ENCODE measurements around the gene PTPRM.

The PTPRM gene

DNA sequence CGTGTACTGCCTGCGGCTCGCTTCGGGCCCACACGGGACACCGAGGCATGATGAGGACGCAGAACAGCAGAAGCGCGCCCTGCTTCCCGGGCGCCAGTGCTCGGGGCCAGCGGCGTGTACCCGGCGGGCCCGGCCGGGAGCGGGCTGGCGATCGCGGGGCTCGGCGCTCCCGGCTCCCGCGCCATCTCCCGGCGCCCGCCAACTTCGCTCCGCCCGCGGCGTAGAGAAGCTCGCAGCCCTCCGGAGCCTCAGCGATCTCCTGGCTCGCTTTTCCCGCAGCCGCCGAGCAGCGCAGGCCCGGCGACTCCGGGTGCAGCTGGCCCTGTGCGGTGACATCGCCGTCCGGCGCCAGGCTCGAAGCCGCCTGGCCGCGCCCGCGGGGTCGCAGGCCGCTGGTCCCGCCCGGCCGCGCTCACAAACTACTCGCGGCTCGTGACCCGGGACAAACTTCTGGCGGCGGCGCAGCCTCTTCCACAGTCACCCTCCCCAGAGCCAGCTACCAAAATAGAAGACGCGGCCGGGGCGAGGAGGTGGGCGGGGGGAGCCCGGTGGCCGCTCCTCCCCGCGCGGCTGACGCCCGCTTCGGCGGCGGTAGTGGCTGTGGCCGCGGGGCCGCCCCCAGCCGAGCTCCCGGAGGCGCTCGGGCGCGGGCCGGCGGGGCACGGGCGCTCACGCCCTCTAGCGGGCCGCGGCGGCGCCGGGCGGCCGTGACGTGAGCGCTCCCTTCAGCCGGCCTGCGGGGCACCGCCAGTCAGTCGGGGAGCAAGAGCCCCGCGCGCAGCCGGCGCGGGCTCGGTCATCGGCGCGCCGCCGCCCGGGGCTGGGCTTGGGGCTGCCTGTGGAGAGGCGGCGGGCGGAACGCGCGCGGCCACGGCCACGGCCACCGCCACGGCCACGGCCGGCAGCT lies at the start of gene PTPRM:
Gene PTPRM, plus strand, starts transcription at position 750 of the 907 bp plus-strand sequence. CDS start 503 bp downstream, outside the sequence.
- DNase-seq: peak; percentile 41

DNA sequence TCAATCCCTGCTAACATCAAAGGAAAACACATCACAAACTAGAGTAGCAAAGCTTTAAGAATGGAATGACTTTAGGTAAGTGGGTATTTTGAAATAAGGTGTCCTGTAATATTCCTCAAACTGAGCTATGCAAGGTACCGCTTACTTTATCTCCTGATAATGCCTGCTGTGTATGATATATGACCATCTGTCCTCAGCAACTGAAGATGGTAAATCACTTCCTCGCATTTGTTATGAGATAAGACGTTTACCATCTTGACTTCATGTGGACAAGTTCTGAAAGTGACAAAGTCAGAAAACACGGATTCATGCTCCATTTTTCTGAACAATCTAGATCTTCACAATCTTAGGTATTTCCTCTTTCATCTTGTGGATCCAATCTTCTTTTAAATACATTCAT lies 49.3 kb upstream of the PTPRM start:
- no peak for DNase-seq

DNA sequence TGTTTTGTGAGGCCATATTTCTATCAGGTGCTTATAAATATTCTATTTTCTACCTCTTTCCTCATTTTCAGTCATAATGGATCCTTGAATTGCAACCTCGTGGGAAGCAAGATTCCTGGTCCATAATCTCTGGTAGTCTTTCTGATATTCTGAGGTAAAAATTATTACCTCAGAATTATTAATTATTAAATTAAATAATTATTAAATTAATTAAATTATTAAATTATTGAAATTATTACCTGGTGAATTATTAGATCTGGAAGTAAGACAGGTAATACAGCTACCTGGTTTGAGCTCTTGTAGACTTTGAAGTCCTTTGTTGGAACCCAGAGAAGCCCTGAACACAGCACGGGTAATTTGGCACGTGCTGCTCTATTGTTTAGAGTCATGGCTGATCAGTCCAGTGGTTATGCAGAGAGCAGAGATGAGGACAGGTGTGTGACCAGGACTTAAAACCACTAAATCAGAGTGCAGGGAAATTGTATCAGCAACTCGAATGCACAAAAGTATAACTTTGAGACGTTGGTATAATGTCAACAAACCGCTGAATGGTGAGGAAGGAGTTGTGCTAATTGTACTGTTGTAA lies 46.8 kb upstream of the PTPRM start:
- no peak for DNase-seq

DNA sequence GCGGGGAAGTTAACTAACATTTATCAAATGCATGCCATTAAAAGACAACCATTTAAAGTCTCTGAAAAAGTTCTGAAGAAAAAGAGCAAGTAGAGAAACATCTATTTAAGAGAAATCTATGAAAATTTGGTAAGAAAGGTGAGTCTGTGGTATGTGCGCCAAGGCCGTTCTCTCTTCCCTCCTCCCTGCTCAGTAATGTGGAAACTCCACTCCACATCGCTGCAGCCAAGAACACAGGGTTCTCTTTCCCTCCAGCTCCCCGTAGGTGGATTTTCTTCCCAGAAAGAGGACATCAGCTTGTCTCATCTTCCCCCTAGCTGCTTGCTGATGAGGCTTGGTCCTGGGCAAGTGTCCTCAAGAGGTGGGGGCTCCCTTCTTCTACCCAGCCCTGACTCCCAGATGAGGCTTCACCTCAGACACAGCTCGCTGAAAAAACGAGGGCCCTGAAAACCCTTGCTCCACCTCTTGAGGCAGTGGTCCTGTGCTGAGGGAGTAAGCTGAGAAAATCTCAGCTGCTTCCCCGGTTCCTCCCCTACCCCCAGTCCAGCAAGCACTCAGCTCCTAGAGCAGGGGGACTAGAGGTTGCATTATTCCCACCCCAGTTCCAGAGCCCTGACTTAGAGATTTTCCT lies 45.8 kb upstream of the PTPRM start:
- DNase-seq: no peak

DNA sequence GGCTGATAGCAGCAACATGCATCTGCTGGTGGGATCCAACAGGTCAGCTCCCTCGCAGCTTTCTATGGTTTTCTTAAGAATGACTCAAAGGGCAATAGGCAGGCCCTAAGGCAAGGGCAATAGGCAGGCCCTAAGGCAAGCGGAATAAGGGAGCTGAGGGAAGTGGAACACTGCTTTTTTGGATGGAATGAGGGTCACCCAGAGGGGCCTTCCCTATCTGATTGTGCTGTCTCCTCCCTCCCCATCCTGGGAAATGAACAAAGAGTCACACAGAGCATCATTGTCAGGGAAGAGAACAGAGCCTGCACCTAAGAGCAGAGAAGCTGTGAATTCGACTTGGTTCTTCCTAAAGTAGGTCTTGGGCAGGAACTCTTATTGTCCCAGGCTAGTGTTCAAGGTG lies 43.3 kb upstream of the PTPRM start:
- no peak for DNase-seq

DNA sequence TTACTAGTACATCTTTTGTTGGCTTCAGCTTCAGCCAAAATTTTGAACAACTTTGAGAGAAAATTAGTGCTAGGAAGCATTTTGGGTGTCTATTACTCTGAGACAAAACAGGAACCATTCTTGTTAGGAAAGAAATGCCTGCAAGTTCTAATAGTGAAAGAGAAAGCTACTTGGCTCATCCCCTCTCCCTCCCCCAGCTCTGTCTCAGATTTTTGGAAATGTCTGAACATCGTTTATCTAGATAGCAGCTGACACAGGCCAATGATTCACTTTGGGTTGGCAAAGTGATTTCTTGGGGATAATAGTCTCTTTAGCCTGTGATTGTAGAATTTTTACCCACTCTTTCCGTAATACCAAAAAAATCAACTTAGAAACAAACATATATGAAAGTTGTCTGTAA lies 42.3 kb upstream of the PTPRM start:
- no peak for DNase-seq

- DNase-seq: no peak
Observed at GRCh38 chr18:7532942-7533341, 34.2 kb upstream of the PTPRM start.

GRCh38 chr18:7535436-7536205 lies 31.5 kb upstream of the PTPRM start:
- DNase-seq: no peak

GRCh38 chr18:7537145-7537544 lies 30.0 kb upstream of the PTPRM start:
- DNase-seq: no peak

- no peak for DNase-seq
Observed at GRCh38 chr18:7541835-7542234, 25.3 kb upstream of the PTPRM start.

DNA sequence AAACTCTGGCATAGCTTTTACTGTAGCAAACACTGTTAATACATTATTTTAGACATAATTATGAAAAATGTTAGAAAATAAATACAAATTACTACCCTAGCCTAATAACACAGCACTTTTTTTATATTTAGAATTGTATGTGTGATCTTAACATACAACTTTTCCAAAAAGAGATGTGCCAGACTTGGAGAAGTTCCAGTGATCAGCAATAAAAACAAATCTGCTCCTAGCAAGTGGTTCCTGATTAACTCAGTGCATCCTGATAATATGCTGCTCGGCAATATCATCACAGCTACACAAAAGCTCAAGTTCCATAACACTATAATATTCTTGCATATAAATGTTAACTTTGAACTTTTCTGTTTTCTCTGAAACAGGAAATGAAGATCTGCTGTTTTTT lies 22.4 kb upstream of the PTPRM start:
- no peak for DNase-seq

GRCh38 chr18:7545734-7546133 lies 21.4 kb upstream of the PTPRM start:
- no peak for DNase-seq

DNA sequence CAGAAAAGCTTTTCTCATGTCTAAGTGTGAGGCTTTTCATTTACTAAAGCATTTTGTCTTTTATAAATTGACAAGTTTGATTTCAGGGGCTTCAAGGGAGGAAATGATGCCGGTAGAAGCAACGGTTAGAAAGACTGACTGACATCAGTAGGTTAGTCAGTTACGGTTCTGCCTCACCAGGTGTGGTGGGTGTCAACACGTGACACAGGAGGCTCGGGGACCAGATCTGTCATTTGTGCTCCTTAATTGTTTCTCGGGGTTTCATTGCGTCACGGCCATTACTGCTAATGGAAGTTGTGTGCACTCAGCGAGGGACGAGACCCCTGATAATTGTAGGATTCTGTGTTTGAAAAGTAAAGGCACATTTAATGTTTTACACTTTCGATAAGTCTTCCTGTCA lies 18.9 kb upstream of the PTPRM start:
- no peak for DNase-seq

- no peak for DNase-seq
Observed at GRCh38 chr18:7548721-7549120, 18.4 kb upstream of the PTPRM start.

- no peak for DNase-seq
Observed at GRCh38 chr18:7557973-7558372, 9.1 kb upstream of the PTPRM start.

GRCh38 chr18:7558769-7559168 lies 8.3 kb upstream of the PTPRM start:
- DNase-seq: no peak

GRCh38 chr18:7559709-7560319 lies 7.3 kb upstream of the PTPRM start:
- DNase-seq: no peak

DNA sequence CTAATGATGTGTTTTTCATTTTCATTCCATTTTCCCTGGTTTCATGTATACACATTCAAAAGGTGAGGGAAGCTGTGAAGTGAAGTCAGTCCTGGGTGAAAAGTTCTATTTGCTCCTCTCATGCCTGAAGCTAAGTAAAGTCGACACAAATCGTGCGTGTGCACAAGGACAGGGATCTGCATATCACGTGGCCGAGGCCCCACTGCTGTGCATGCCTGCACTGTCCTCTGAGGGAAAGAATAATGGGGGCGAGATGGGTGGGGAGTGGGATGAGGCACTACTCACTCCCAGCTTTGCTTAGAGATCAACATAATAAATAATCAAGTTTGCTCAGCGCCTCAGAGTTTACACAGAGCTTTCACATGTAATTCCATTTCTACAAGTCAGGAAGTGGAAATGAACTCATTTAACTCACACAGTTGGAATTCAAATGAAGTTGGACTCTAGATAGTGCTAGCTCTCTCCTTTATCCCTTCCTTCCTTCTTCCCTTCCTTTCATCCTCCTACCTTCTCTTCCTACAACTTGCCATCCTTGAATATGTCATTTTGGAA lies 5.1 kb upstream of the PTPRM start:
- DNase-seq: no peak

DNA sequence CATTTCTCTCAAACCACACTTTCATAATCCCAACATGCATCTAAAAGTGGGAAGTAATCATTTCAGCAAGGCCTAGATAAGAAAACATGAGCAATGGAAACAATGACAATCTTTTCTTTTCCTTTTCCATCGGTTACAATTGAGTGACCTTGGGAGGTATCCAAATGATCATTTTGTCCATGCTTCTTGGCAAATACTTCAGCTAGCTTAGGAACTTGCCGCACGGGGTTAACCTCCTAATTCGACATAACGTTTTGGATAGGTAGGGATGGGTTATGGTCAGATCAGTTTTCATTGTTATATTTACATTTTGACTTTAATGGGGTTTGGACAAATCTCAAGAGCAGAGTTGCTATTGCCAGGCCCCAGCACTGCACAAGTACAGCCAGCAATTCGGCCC lies 4.6 kb upstream of the PTPRM start:
- DNase-seq: no peak

GRCh38 chr18:7565677-7566076 lies 1.4 kb upstream of the PTPRM start:
- DNase-seq: no peak

GRCh38 chr18:7566244-7566566 lies 911 bp upstream of the PTPRM start:
- DNase-seq: no peak

Data from stimulated activated CD4-positive, alpha-beta T cell treated with anti-CD3 and anti-CD28 coated beads, Interleukin-1b, Interleukin-23, amount 100 ng/mL, for 48 hours (primary cell).